Kidney (tissue), 14 donors: ENCODE measurements around the gene IL1RAPL2. TPM values are rescaled to one million over a fixed set of nuclear protein-coding genes. Genes with fewer than 3 reads are reported as not detected.

Experiments
- DNase-seq, 5 donors: peaks; one replicate each; pipeline ENCODE4 v3.0.0-alpha.2; 2013 to 2020
- FAIRE-seq: peaks from 2 replicates; lab custom pipeline; 2012; peaks lifted over from hg19 to GRCh38; lab: Jason Lieb, UNC
- H3K27ac ChIP-seq, 2 donors: one replicate each; pipeline ENCODE4 v1.7.0; 2013; ENCODE audit warnings: low read depth in 2 of 2, low read length in 2 of 2, inconsistent platforms in 1 of 2
- H3K27me3 ChIP-seq: one replicate; pipeline ENCODE4 v1.7.1; 2013; ENCODE audit warnings: low read length, inconsistent platforms; ENCODE audit not compliant: control insufficient read depth, insufficient read depth
- H3K36me3 ChIP-seq, 3 donors: one replicate each; pipeline versions ENCODE4 v1.7.0 to v1.7.1; 2013; ENCODE audit warnings: low read length in 3 of 3, control low read depth in 1 of 3, inconsistent platforms in 1 of 3; ENCODE audit not compliant: insufficient read depth in 3 of 3, control insufficient read depth in 2 of 3
- H3K4me1 ChIP-seq, 3 donors: one replicate each; pipeline versions ENCODE4 v1.7.0 to v1.7.1; 2013; ENCODE audit warnings: low read length in 3 of 3, inconsistent platforms in 1 of 3, low read depth in 1 of 3; ENCODE audit not compliant: control insufficient read depth in 2 of 3, insufficient read depth in 2 of 3
- H3K4me3 ChIP-seq, 3 donors: one replicate each; pipeline versions ENCODE4 v1.7.0 to v1.8.1; 2013; ENCODE audit warnings: low read length in 3 of 3, control low read depth in 1 of 3, inconsistent platforms in 1 of 3
- H3K9ac ChIP-seq, 3 donors: one replicate each; pipeline versions ENCODE4 v1.7.0 to v1.7.1; 2013; ENCODE audit warnings: low read length in 3 of 3, control low read depth in 1 of 3, inconsistent platforms in 1 of 3
- H3K9me3 ChIP-seq, 3 donors: one replicate each; pipeline versions ENCODE4 v1.7.0 to v1.7.1; 2013; ENCODE audit warnings: low read length in 3 of 3, control low read depth in 1 of 3, inconsistent platforms in 1 of 3; ENCODE audit not compliant: control insufficient read depth in 2 of 3, insufficient read depth in 1 of 3
- CTCF ChIP-seq: IDR thresholded peaks from 3 replicates; pipeline ENCODE4 v1.5.1; 2012; ENCODE audit warnings: mild to moderate bottlenecking, moderate library complexity, borderline replicate concordance; ENCODE audit not compliant: insufficient read depth; ENCODE audit errors: extremely low read depth
- intact Hi-C: fragments of 100-400 bp; cut with DNase I; formaldehyde crosslinking; loops from one replicate; pipeline ENCODE4 v1.11.1; 2022
- polyA plus RNA-seq: library from polyadenylated mRNA; stranded (reverse); fragments of 350-450 nt; fragmentation: Illumina TruSeq; extraction: RNeasy Lipid Tissue Mini Kit (QIAGEN cat#74804); gene quantifications from one replicate; pipeline ENCODE4 v1.2.3, GENCODE V29; 2014; ENCODE audit warnings: low read depth, low replicate concordance; ENCODE audit not compliant: insufficient read depth
- total RNA-seq: library from RNA; stranded (reverse); fragmentation: NEBNext Ultra II Directional; extraction: Animal tissue kit (Norgen Biotek cat#: 25700); gene quantifications from one replicate; pipeline ENCODE4 v1.2.1, GENCODE V29; 2021
- donor health status: control.
- donor health status: control.
- donor health status: control.
- donor health status: control.
- donor health status: control.
- donor health status: DM: yes; HTN: yes; CAD: no.
- donor health status: Normal renal cell carcinoma (clear cell type).

The IL1RAPL2 gene
- total and polyA plus RNA-seq, 2 donors from 2014 or later, result 0.13 to 0.25 TPM

- H3K4me3 ChIP-seq, result no peak overlapping the region
- H3K9ac ChIP-seq, result no peak overlapping the region
- no peaks in the 10 kb centered on the region for H3K4me1 ChIP-seq
- H3K27ac ChIP-seq, result no peak overlapping the region
- H3K36me3 ChIP-seq, result no peaks in the 10 kb centered on the region
- no peak for FAIRE-seq
- DNase-seq, result no peak
- no peaks in the 10 kb centered on the region for H3K27me3 ChIP-seq
- H3K9me3 ChIP-seq, result no peaks in the 10 kb centered on the region
- no peak for TF ChIP-seq CTCF
- intact Hi-C loops, result no loop called here
Observed at GRCh38 chrX:104842646-104843045, 276.6 kb downstream of the IL1RAPL2 start.

GRCh38 chrX:104852241-104852640, 286.2 kb downstream of the IL1RAPL2 start:
- Histone ChIP-seq H3K9me3 (no peaks in the 10 kb centered on the region), H3K27me3 (no peaks in the 10 kb centered on the region), H3K36me3 (no peaks in the 10 kb centered on the region), H3K4me1 (no peaks in the 10 kb centered on the region), H3K4me3 (no peak overlapping the region), H3K9ac (no peak overlapping the region), H3K27ac (no peak overlapping the region)
- FAIRE-seq (no peak), DNase-seq (no peak)
- TF ChIP-seq CTCF, result no peak
- intact Hi-C loops, result no loop called here

GRCh38 chrX:104854188-104854587, 288.2 kb downstream of the IL1RAPL2 start:
- Histone ChIP-seq H3K9me3 (no peaks in the 10 kb centered on the region), H3K4me3 (no peak overlapping the region), H3K36me3 (no peaks in the 10 kb centered on the region), H3K27ac (no peak overlapping the region), H3K4me1 (no peaks in the 10 kb centered on the region), H3K9ac (no peak overlapping the region), H3K27me3 (no peaks in the 10 kb centered on the region)
- intact Hi-C loops, result no loop called here
- no peak for FAIRE-seq
- no peak for TF ChIP-seq CTCF
- DNase-seq, result peak in 1 of 5 donors; percentile 3

GRCh38 chrX:104854790-104855340, 288.9 kb downstream of the IL1RAPL2 start:
- intact Hi-C loops, result no loop called here
- Histone ChIP-seq H3K9ac (no peak overlapping the region), H3K27ac (no peak overlapping the region), H3K9me3 (no peaks in the 10 kb centered on the region), H3K36me3 (no peaks in the 10 kb centered on the region), H3K4me3 (no peak overlapping the region), H3K4me1 (no peaks in the 10 kb centered on the region), H3K27me3 (no peaks in the 10 kb centered on the region)
- DNase-seq (no peak), FAIRE-seq (no peak)
- TF ChIP-seq CTCF, result no peak
